ENCODE data around the gene MPRIP. TPM values are rescaled to one million over a fixed set of nuclear protein-coding genes. Genes with fewer than 3 reads are reported as not detected.
A peak's percentile ranks its signal among the peaks of the same experiment; 100 is the strongest.

MPRIP gene
- total and polyA plus RNA-seq, 2 of the 13 experiments (the other 11 are each of a cell fraction or from before 2014, with no cell fraction given): 50.2 to 52.4 TPM

GRCh38 chr17:17032131-17032692 is 10.0 kb upstream of the MPRIP start (continued):
- TF ChIP-seq NR2F1 (CRISPR knock-in tag; IDR thresholded peaks at IDR 0.05): 0 out of 4 replicates have a peak, but pooled peaks of 1 of the 2 experiments have one; percentile 11
- TF ChIP-seq GMEB1 (CRISPR knock-in tag; IDR thresholded peaks at IDR 0.05; ENCODE audit: borderline replicate concordance): peak; percentile 7; the same call in 1 of the 2 replicates
- TF ChIP-seq ZSCAN9 (CRISPR knock-in tag; IDR thresholded peaks at IDR 0.05; ENCODE audit: borderline replicate concordance): 0 out of 2 replicates have a peak, but pooled peaks have one; percentile 23
- TF ChIP-seq PTBP1 (IDR thresholded peaks at IDR 0.05; ENCODE audit: low read depth, low read length, poor library complexity, severe bottlenecking): no peak
- TF ChIP-seq NAIF1 (CRISPR knock-in tag; IDR thresholded peaks at IDR 0.05; ENCODE audit: borderline replicate concordance): no peak
- TF ChIP-seq ZNF543 (CRISPR knock-in tag; IDR thresholded peaks at IDR 0.05): 0 out of 2 replicates have a peak, but pooled peaks have one; percentile 33
- 0 out of 2 replicates have a peak, but pooled peaks have one; percentile 13 for TF ChIP-seq POGK (CRISPR knock-in tag; conservative IDR thresholded peaks at IDR 0.05)
- no peak for TF ChIP-seq ZBTB7A (CRISPR knock-in tag; IDR thresholded peaks at IDR 0.05)
- TF ChIP-seq ZNF547 (CRISPR knock-in tag; IDR thresholded peaks at IDR 0.05): peak; percentile 61; the same call in 1 of the 2 replicates
- TF ChIP-seq, protein P1, sequence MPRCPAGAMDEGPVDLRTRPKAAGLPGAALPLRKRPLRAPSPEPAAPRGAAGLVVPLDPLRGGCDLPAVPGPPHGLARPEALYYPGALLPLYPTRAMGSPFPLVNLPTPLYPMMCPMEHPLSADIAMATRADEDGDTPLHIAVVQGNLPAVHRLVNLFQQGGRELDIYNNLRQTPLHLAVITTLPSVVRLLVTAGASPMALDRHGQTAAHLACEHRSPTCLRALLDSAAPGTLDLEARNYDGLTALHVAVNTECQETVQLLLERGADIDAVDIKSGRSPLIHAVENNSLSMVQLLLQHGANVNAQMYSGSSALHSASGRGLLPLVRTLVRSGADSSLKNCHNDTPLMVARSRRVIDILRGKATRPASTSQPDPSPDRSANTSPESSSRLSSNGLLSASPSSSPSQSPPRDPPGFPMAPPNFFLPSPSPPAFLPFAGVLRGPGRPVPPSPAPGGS (CRISPR knock-in tag; IDR thresholded peaks at IDR 0.05): peak; percentile 79; the same call in 1 of the 2 replicates
- peak; percentile 62 for TF ChIP-seq CTCF (CRISPR knock-in tag; IDR thresholded peaks at IDR 0.05)
- TF ChIP-seq ZNF563 (CRISPR knock-in tag; IDR thresholded peaks at IDR 0.05): 0 out of 2 replicates have a peak, but pooled peaks have one; percentile 36
- TF ChIP-seq, protein P2, sequence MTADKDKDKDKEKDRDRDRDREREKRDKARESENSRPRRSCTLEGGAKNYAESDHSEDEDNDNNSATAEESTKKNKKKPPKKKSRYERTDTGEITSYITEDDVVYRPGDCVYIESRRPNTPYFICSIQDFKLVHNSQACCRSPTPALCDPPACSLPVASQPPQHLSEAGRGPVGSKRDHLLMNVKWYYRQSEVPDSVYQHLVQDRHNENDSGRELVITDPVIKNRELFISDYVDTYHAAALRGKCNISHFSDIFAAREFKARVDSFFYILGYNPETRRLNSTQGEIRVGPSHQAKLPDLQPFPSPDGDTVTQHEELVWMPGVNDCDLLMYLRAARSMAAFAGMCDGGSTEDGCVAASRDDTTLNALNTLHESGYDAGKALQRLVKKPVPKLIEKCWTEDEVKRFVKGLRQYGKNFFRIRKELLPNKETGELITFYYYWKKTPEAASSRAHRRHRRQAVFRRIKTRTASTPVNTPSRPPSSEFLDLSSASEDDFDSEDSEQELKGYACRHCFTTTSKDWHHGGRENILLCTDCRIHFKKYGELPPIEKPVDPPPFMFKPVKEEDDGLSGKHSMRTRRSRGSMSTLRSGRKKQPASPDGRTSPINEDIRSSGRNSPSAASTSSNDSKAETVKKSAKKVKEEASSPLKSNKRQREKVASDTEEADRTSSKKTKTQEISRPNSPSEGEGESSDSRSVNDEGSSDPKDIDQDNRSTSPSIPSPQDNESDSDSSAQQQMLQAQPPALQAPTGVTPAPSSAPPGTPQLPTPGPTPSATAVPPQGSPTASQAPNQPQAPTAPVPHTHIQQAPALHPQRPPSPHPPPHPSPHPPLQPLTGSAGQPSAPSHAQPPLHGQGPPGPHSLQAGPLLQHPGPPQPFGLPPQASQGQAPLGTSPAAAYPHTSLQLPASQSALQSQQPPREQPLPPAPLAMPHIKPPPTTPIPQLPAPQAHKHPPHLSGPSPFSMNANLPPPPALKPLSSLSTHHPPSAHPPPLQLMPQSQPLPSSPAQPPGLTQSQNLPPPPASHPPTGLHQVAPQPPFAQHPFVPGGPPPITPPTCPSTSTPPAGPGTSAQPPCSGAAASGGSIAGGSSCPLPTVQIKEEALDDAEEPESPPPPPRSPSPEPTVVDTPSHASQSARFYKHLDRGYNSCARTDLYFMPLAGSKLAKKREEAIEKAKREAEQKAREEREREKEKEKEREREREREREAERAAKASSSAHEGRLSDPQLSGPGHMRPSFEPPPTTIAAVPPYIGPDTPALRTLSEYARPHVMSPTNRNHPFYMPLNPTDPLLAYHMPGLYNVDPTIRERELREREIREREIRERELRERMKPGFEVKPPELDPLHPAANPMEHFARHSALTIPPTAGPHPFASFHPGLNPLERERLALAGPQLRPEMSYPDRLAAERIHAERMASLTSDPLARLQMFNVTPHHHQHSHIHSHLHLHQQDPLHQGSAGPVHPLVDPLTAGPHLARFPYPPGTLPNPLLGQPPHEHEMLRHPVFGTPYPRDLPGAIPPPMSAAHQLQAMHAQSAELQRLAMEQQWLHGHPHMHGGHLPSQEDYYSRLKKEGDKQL (CRISPR knock-in tag; IDR thresholded peaks at IDR 0.05; ENCODE audit: low read depth): no peak
